ENCODE measurements around the gene SARS1.

SARS1 gene

GRCh38 chr1:109241841-109242345 lies 28.2 kb downstream of the SARS1 start:
- no peak overlapping the region for H3K4me2 ChIP-seq (ENCODE audit: low read depth, low read length, poor library complexity, severe bottlenecking)
- no peaks in the 10 kb centered on the region for H3K9me2 ChIP-seq (replicated peaks; ENCODE audit: low read depth, low read length)
- no peaks in the 10 kb centered on the region for H3K9me3 ChIP-seq (ENCODE audit: insufficient read depth, low read depth, low read length)
- no peaks in the 10 kb centered on the region for H3F3A ChIP-seq (ENCODE audit: low read depth)
- TF ChIP-seq EZH2phosphoT487 (IDR thresholded peaks at IDR 0.05; ENCODE audit: borderline replicate concordance) (no peak), CTCF (conservative IDR thresholded peaks at IDR 0.05; ENCODE audit: low read length) (no peak)
- no peaks in the 10 kb centered on the region for H4K20me1 ChIP-seq (ENCODE audit: insufficient read depth, low read length, poor library complexity, severe bottlenecking)
- peaks cover 22% of the 10 kb centered on the region; the same call in 1 of the 2 replicates for H3K36me3 ChIP-seq (ENCODE audit: insufficient read depth, low read length)
- no peak overlapping the region for H3K9ac ChIP-seq (ENCODE audit: low read depth, low read length, poor library complexity, severe bottlenecking)
- H3K4me1 ChIP-seq (ENCODE audit: insufficient read depth, low read length, poor library complexity, severe bottlenecking): no peaks in the 10 kb centered on the region
- H3K4me3 ChIP-seq (ENCODE audit: low read length, poor library complexity, severe bottlenecking): no peak overlapping the region
- H2AFZ ChIP-seq (ENCODE audit: low read length): no peak overlapping the region
- H3K79me2 ChIP-seq (ENCODE audit: insufficient read depth, low read length): no peaks in the 10 kb centered on the region
- H3K27me3 ChIP-seq (ENCODE audit: insufficient read depth, low read length, poor library complexity, severe bottlenecking): no peaks in the 10 kb centered on the region

- no peaks in the 10 kb centered on the region for H3K4me1 ChIP-seq (ENCODE audit: insufficient read depth, low read length, poor library complexity, severe bottlenecking)
- no peaks in the 10 kb centered on the region for H3K79me2 ChIP-seq (ENCODE audit: insufficient read depth, low read length)
- no peak overlapping the region for H3K9ac ChIP-seq (ENCODE audit: low read depth, low read length, poor library complexity, severe bottlenecking)
- H3K36me3 ChIP-seq (ENCODE audit: insufficient read depth, low read length): peaks cover 17% of the 10 kb centered on the region; the same call in 1 of the 2 replicates
- H3K9me2 ChIP-seq (replicated peaks; ENCODE audit: low read depth, low read length): no peaks in the 10 kb centered on the region
- H3K4me3 ChIP-seq (ENCODE audit: low read length, poor library complexity, severe bottlenecking): no peak overlapping the region
- TF ChIP-seq EZH2phosphoT487 (IDR thresholded peaks at IDR 0.05; ENCODE audit: borderline replicate concordance): no peak
- TF ChIP-seq CTCF (conservative IDR thresholded peaks at IDR 0.05; ENCODE audit: low read length): no peak
- H3K9me3 ChIP-seq (ENCODE audit: insufficient read depth, low read depth, low read length): no peaks in the 10 kb centered on the region
- H4K20me1 ChIP-seq (ENCODE audit: insufficient read depth, low read length, poor library complexity, severe bottlenecking): no peaks in the 10 kb centered on the region
- no peaks in the 10 kb centered on the region for H3F3A ChIP-seq (ENCODE audit: low read depth)
- H3K4me2 ChIP-seq (ENCODE audit: low read depth, low read length, poor library complexity, severe bottlenecking): no peak overlapping the region
- no peaks in the 10 kb centered on the region for H3K27me3 ChIP-seq (ENCODE audit: insufficient read depth, low read length, poor library complexity, severe bottlenecking)
- no peak overlapping the region for H2AFZ ChIP-seq (ENCODE audit: low read length)
These were observed 28.7 kb downstream of the SARS1 start for GRCh38 chr1:109242387-109242786.

- no peaks in the 10 kb centered on the region for H3K9me2 ChIP-seq (replicated peaks; ENCODE audit: low read depth, low read length)
- H3K4me3 ChIP-seq (ENCODE audit: low read length, poor library complexity, severe bottlenecking): no peak overlapping the region
- no peaks in the 10 kb centered on the region for H3F3A ChIP-seq (ENCODE audit: low read depth)
- no peak overlapping the region for H3K9ac ChIP-seq (ENCODE audit: low read depth, low read length, poor library complexity, severe bottlenecking)
- no peaks in the 10 kb centered on the region for H3K4me1 ChIP-seq (ENCODE audit: insufficient read depth, low read length, poor library complexity, severe bottlenecking)
- peaks cover 9% of the 10 kb centered on the region; the same call in 1 of the 2 replicates for H3K36me3 ChIP-seq (ENCODE audit: insufficient read depth, low read length)
- H3K27me3 ChIP-seq (ENCODE audit: insufficient read depth, low read length, poor library complexity, severe bottlenecking): no peaks in the 10 kb centered on the region
- H4K20me1 ChIP-seq (ENCODE audit: insufficient read depth, low read length, poor library complexity, severe bottlenecking): no peaks in the 10 kb centered on the region
- H3K79me2 ChIP-seq (ENCODE audit: insufficient read depth, low read length): no peaks in the 10 kb centered on the region
- no peak overlapping the region for H2AFZ ChIP-seq (ENCODE audit: low read length)
- TF ChIP-seq CTCF (conservative IDR thresholded peaks at IDR 0.05; ENCODE audit: low read length): no peak
- TF ChIP-seq EZH2phosphoT487 (IDR thresholded peaks at IDR 0.05; ENCODE audit: borderline replicate concordance): no peak
- H3K4me2 ChIP-seq (ENCODE audit: low read depth, low read length, poor library complexity, severe bottlenecking): no peak overlapping the region
- no peaks in the 10 kb centered on the region for H3K9me3 ChIP-seq (ENCODE audit: insufficient read depth, low read depth, low read length)
These were observed 29.5 kb downstream of the SARS1 start for GRCh38 chr1:109243221-109243620.

Measured in Loucy (cell line).